ENCODE results near the gene ZCCHC7.

- TF ChIP-seq CTCF (IDR thresholded peaks at IDR 0.05; ENCODE audit: low read depth, low read length) (no peak), EZH2phosphoT487 (IDR thresholded peaks at IDR 0.05; ENCODE audit: low read depth) (no peak)
Measured at GRCh38 chr9:37094751-37095150, 25.6 kb upstream of the ZCCHC7 start.

All from OCI-LY3 (cell line).